Right lobe of liver (tissue), 6 donors: ENCODE results near the gene ASCC3. TPM values are rescaled to one million over a fixed set of nuclear protein-coding genes. Genes with fewer than 3 reads are reported as not detected.

Experiments used
- ATAC-seq, 4 donors: fragments of 200-7000 bp; cut with Tn5 transposase; one replicate each; pipeline ENCODE4 v1.9.1; 2020; ENCODE audit warnings: mild to moderate bottlenecking in 4 of 4, moderate library complexity in 4 of 4
- DNase-seq, 3 donors: peaks; one replicate each; pipeline ENCODE4 v3.0.0-alpha.2; 2020
- H3K27ac ChIP-seq, 3 donors: fragments of 200-600 bp; one replicate each; pipeline ENCODE4 v1.8.0; 2022
- H3K27me3 ChIP-seq, 2 donors: fragments of 200-600 bp; one replicate each; pipeline ENCODE4 v1.8.0; 2022
- H3K36me3 ChIP-seq, 4 donors: fragments of 200-600 bp; sonication (generic) in 1 of 4; one replicate each; pipeline versions ENCODE4 v1.5.1 to v1.8.0; 2017 to 2022; ENCODE audit warnings: control low read depth in 1 of 4
- H3K4me1 ChIP-seq, 4 donors: fragments of 200-600 bp; sonication (generic) in 1 of 4; one replicate each; pipeline versions ENCODE4 v1.5.1 to v1.8.0; 2017 to 2022; ENCODE audit warnings: control low read depth in 1 of 4
- H3K4me3 ChIP-seq, 3 donors: fragments of 200-600 bp; one replicate each; pipeline ENCODE4 v1.8.0; 2022
- H3K9me3 ChIP-seq, 4 donors: fragments of 200-600 bp; sonication (generic) in 1 of 4; one replicate each; pipeline versions ENCODE4 v1.5.1 to v1.8.0; 2017 to 2022; ENCODE audit warnings: control low read depth in 1 of 4
- POLR2A ChIP-seq: fragments of 450-650 bp; IDR thresholded peaks from one replicate; pipeline ENCODE4 v1.6.1; 2017; ENCODE audit warnings: antibody characterized with exemption, mild to moderate bottlenecking
- WGBS: methylation state at CpG from one replicate; pipeline ENCODE4 v1.1.6; 2018; ENCODE audit warnings: low coverage, low lambda C conversion rate; ENCODE audit not compliant: insufficient coverage; ENCODE audit errors: missing lambda C conversion rate; 5-methylcytosine and 5-hydroxymethylcytosine counted together
- intact Hi-C, 2 donors: fragments of 100-400 bp; cut with DNase I; formaldehyde crosslinking; loops; one replicate each; pipeline versions ENCODE4 v1.11.2 to v1.14.1; 2022
- total RNA-seq, 6 experiments: library from RNA; depleted of rRNA in 2 of 6; stranded (reverse); fragments of >200 nt in 2 of 6; fragmentation: NEBNext Ultra II Directional in 3 of 6; extraction: Animal tissue kit (Norgen Biotek cat#: 25700) in 3 of 6; gene quantifications; one replicate each; pipeline versions ENCODE4 v1.1.0 to v1.2.4, GENCODE V29; 2016 to 2023
- TF ChIP-seq, protein P1 (sequence below), 4 donors: fragments of 200-600 bp in 3 of 4; fragments of 450-650 bp in 1 of 4; IDR thresholded peaks; one replicate each; pipeline versions ENCODE4 v1.5.1 to v1.8.0; 2016 to 2022; ENCODE audit warnings: antibody characterized with exemption in 4 of 4, mild to moderate bottlenecking in 2 of 4
- donor health status: DM: no; HTN: yes; CAD: no.
- donor health status: DM: no; HTN: no; CAD: no.
- donor health status: DM: no; HTN: no; CAD: no.
- donor health status: DM: no; HTN: yes; CAD: no.
- donor health status: DM: no; HTN: yes; CAD: no.

The ASCC3 gene
- total RNA-seq, 6 experiments from 2014 or later = 17.0 to 28.2 (median 24.9) TPM

DNA sequence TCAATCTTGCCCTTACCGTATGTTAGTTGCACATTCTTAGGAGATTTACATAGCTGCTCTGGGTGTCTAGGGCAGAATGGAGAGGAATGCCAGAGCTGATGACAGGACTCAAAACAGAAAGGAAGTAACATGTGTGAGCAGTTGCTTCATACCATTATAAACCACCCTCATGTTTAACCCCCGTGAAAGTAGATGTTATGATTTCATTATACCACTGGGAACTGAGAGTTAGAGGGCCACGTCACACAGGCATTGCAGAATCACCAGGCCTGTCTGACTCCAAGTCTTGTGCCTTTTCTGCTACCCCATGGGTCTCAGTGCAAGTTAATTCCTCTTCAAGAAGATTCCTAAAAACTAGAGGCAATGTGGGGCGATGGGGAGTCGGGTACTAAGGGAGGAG, 392.9 kb downstream of the ASCC3 start:
- ATAC-seq = peak in 2 of 4 donors; percentile 9 to 40
- no peak for TF ChIP-seq POLR2A
- TF ChIP-seq, protein P1, sequence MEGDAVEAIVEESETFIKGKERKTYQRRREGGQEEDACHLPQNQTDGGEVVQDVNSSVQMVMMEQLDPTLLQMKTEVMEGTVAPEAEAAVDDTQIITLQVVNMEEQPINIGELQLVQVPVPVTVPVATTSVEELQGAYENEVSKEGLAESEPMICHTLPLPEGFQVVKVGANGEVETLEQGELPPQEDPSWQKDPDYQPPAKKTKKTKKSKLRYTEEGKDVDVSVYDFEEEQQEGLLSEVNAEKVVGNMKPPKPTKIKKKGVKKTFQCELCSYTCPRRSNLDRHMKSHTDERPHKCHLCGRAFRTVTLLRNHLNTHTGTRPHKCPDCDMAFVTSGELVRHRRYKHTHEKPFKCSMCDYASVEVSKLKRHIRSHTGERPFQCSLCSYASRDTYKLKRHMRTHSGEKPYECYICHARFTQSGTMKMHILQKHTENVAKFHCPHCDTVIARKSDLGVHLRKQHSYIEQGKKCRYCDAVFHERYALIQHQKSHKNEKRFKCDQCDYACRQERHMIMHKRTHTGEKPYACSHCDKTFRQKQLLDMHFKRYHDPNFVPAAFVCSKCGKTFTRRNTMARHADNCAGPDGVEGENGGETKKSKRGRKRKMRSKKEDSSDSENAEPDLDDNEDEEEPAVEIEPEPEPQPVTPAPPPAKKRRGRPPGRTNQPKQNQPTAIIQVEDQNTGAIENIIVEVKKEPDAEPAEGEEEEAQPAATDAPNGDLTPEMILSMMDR (IDR thresholded peaks at IDR 0.05) = no peak
- Histone ChIP-seq H3K9me3 (no peaks in the 10 kb centered on the region), H3K4me1 (peaks cover 0 to 46% (median 20%) of the 10 kb centered on the region in 4 donors), H3K4me3 (no peak overlapping the region), H3K36me3 (no peaks in the 10 kb centered on the region), H3K27ac (peak overlapping the region in 2 of 3 donors; percentile 18 to 46), H3K27me3 (no peaks in the 10 kb centered on the region)
- intact Hi-C loops = loop anchor here in 1 of 2 donors (10.0 kb wide), 1 partner anchor 373 kb away; no protein-coding TSS in a partner anchor
- 72% methylated on average over 5 of the region's 5 CpGs for WGBS
- DNase-seq = no peak

DNA sequence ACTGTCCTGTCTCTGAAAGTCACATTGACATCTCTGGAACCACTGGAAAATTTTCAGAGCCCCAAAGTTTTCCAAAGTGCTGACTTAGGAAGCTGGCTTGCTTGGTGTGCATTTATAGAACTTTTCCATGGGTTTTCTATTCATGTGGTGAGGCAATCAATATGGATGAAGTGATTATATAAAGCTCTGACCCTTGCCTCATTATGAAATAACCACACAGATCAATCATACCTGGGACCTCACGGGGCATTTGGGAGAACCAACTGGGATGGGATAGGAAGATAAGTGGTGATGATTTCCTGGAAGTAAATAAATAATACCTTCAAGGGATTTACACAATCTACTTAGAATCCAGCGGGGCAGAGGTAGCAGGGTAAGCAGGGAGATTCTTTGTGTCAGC, 393.5 kb downstream of the ASCC3 start:
- DNase-seq (peak in 1 of 3 donors; percentile 55), ATAC-seq (peak; percentile 50 to 75 (median 56))
- H3K36me3 ChIP-seq = no peaks in the 10 kb centered on the region
- H3K27ac ChIP-seq = peak overlapping the region in 2 of 3 donors; percentile 18 to 50
- WGBS = 31% methylated on average over 2 of the region's 2 CpGs
- H3K27me3 ChIP-seq = no peaks in the 10 kb centered on the region
- peaks cover 0 to 52% (median 22%) of the 10 kb centered on the region in 4 donors for H3K4me1 ChIP-seq
- H3K4me3 ChIP-seq = no peak overlapping the region
- intact Hi-C loops = loop anchor here in 1 of 2 donors (10.0 kb wide), 1 partner anchor 373 kb away; no protein-coding TSS in a partner anchor
- TF ChIP-seq POLR2A = no peak
- TF ChIP-seq, protein P1 (IDR thresholded peaks at IDR 0.05) = no peak
- H3K9me3 ChIP-seq = no peaks in the 10 kb centered on the region

DNA sequence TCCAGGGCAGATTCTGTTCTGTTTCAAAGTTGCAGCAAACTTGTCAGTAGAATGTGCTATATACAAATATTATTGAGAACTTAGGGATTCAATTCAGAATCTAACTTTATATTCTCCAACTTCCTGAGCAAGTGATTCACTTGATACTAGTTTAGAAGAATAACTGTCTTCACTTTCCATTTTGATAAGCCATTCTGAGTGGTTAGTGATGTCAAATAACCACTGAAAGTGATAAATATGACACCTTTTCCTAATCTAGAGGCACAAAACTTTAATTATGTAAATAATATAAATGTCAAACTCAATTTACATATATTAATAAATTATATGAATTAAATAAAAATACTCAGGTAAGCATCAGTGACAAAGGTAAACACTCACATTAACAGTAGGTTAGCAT, 395.9 kb downstream of the ASCC3 start:
- DNase-seq (no peak), ATAC-seq (no peak)
- H3K4me3 ChIP-seq = no peak overlapping the region
- no peaks in the 10 kb centered on the region for H3K27me3 ChIP-seq
- intact Hi-C loops = loop anchor here in 1 of 2 donors (10.0 kb wide), 1 partner anchor 370 kb away; no protein-coding TSS in a partner anchor
- no peaks in the 10 kb centered on the region for H3K9me3 ChIP-seq
- no peaks in the 10 kb centered on the region for H3K36me3 ChIP-seq
- no peak for TF ChIP-seq POLR2A
- TF ChIP-seq, protein P1 (IDR thresholded peaks at IDR 0.05) = no peak
- peak overlapping the region in 2 of 3 donors; percentile 52 to 65 for H3K27ac ChIP-seq
- peaks cover 0 to 57% (median 22%) of the 10 kb centered on the region in 4 donors for H3K4me1 ChIP-seq

DNA sequence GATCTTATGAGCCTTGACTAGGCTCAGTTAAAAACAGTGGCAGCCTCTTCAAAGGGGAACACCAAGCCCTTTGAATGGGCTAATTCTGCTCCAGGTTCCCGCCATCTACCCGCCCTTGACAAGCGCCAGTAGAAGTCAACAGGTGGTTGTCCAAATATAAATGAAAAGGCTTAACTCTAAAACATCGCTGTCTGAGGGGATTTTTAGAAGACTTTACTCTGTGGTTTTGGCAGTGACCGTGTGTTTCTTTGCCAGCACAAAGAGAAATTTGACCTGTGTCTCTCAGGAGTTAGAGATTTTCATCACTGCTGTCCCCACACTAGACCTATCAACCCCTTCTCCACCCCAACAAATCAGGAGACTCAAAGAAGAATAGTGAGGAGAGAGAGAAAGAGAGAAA, 396.7 kb downstream of the ASCC3 start:
- Histone ChIP-seq H3K36me3 (no peaks in the 10 kb centered on the region), H3K4me3 (no peak overlapping the region), H3K9me3 (no peaks in the 10 kb centered on the region), H3K27ac (peak overlapping the region; percentile 52 to 70 (median 65)), H3K4me1 (peaks cover 0 to 57% (median 22%) of the 10 kb centered on the region in 4 donors), H3K27me3 (no peaks in the 10 kb centered on the region)
- 28% methylated on average over 5 of the region's 5 CpGs for WGBS
- peak in 2 of 3 donors; percentile 47 to 75 for DNase-seq
- intact Hi-C loops = loop anchor here in 1 of 2 donors (10.0 kb wide), 1 partner anchor 370 kb away; no protein-coding TSS in a partner anchor
- TF ChIP-seq, protein P1 (IDR thresholded peaks at IDR 0.05) = no peak
- no peak for TF ChIP-seq POLR2A
- ATAC-seq = peak; percentile 62 to 74 (median 66)
